Measurements from ENCODE around the gene STARD3.

DNA sequence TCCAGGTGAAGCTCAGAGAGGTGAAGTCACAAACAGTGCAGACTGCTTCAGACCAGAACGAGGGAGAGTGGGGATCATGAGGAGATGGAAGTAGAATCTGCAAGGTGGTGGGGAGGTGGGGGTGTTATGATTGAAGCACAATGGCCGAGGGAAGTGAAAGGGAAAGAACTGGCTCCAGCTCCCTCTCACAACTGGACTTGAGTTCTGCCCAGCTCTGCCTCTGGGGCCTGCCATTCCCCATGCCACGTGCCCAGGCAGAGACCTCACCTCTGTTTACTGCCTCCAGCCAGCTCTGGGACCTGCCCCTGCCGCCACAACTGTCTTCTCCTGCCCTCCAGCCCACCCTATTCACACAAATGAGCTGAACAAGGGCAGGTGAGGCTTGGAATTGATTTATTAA is 33.8 kb downstream of the STARD3 start:
- TF ChIP-seq EZH2 (IDR thresholded peaks at IDR 0.05; ENCODE audit: borderline replicate concordance, insufficient read depth, low read length, poor library complexity, severe bottlenecking): no peak
- TF ChIP-seq EP300 (conservative IDR thresholded peaks at IDR 0.05; ENCODE audit: poor library complexity, severe bottlenecking): no peak
- TF ChIP-seq MXI1 (conservative IDR thresholded peaks at IDR 0.05; ENCODE audit: poor library complexity, severe bottlenecking): no peak
- no peak for TF ChIP-seq RAD21 (conservative IDR thresholded peaks at IDR 0.05)
- TF ChIP-seq, protein P1, sequence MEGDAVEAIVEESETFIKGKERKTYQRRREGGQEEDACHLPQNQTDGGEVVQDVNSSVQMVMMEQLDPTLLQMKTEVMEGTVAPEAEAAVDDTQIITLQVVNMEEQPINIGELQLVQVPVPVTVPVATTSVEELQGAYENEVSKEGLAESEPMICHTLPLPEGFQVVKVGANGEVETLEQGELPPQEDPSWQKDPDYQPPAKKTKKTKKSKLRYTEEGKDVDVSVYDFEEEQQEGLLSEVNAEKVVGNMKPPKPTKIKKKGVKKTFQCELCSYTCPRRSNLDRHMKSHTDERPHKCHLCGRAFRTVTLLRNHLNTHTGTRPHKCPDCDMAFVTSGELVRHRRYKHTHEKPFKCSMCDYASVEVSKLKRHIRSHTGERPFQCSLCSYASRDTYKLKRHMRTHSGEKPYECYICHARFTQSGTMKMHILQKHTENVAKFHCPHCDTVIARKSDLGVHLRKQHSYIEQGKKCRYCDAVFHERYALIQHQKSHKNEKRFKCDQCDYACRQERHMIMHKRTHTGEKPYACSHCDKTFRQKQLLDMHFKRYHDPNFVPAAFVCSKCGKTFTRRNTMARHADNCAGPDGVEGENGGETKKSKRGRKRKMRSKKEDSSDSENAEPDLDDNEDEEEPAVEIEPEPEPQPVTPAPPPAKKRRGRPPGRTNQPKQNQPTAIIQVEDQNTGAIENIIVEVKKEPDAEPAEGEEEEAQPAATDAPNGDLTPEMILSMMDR (IDR thresholded peaks at IDR 0.05; ENCODE audit: poor library complexity, severe bottlenecking): no peak
- no peak for TF ChIP-seq SMC3 (conservative IDR thresholded peaks at IDR 0.05; ENCODE audit: poor library complexity)

All from neural cell (in vitro differentiated cells).